Mesenteric fat pad (tissue), 1 donor: ENCODE data around the gene SLC11A2. TPM values are rescaled to one million over a fixed set of nuclear protein-coding genes. Genes with fewer than 3 reads are reported as not detected.
"Not testable (repeated sequence)": the region's sequence is repeated elsewhere in the genome, so short reads cannot be mapped to it uniquely, and the experiment has no call there.

Source experiments
- DNase-seq: peaks from one replicate; pipeline ENCODE4 v3.0.0-alpha.2; 2020; ENCODE audit warnings: low spot score
- total RNA-seq: library from RNA; stranded (reverse); fragmentation: NEBNext Ultra II Directional; extraction: Animal tissue kit (Norgen Biotek cat#: 25700); gene quantifications from one replicate; pipeline ENCODE4 v1.2.1, GENCODE V29; 2021
- donor health status: DM: yes; HTN: yes; CAD: no.

Gene SLC11A2
- total RNA-seq, 1 donor from 2014 or later, result 72.0 TPM

GRCh38 chr12:51027342-51027835 is 1.2 kb upstream of the SLC11A2 start:
- DNase-seq, result no peak

DNA sequence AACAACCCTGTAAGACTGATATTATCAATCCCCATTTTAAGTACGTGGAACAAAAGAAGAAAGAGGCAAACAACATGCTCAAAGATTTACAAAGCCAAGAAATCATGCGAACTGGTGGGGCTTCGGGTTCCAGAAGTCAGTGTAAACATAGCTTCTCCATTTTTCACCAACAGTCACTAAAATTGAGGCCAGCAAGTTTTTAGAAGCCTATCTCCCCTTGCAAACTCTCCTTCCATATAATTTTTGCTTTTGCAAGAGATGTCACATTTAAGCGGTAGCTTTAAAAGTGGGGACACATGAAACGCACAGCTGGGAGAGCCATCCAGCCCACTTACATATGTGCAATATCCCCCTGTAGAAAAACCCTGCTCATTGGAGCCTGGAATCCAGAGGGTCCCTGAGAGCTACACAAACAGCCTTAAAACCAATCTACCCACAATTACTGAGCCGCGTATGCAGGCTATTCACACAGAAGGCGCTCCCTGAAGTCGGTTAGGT is 797 bp downstream of the SLC11A2 start:
- DNase-seq, result no peak

DNA sequence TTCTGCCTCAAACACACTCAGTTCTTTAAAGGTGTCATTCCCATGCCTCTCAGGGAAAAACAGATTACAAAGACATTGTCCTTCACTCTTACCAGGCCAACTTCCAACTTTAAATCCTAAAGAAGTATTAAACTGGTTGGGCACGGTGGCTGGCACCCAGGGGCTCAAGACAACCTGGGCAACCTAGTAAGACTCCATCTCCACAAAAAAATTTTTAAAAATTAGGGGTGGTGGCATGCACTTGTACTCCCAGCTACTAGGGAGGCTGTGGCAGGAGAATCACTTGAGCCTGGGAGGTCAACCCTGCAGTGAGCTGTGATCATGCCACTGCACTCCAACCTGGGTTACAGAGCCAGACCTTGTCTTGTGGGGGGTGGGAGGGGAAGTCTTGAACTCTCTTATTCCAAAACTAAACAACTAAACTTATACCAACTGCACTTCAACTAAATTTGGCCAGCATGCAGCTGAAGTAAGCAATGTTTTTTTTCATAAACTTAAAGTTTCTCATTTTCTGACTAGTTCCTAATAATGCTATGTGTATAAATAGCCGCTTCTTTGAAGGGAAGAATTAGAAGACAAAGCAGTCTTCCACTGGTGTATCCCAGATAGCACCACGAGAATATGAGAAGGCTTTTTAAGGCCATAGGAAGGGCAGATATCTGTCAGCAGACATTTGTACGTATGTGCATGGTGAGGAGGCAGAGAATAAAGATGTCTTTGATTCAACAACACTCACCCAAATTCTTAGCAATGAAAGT is 2.4 kb downstream of the SLC11A2 start:
- no peak for DNase-seq

- no peak for DNase-seq
Measured at GRCh38 chr12:51021694-51022093, 4.5 kb downstream of the SLC11A2 start.

- DNase-seq, result no peak
Measured at GRCh38 chr12:51020448-51021182, 5.6 kb downstream of the SLC11A2 start.

- no peak for DNase-seq
Measured at GRCh38 chr12:51019927-51020326, 6.3 kb downstream of the SLC11A2 start.

GRCh38 chr12:51018956-51019355 is 7.2 kb downstream of the SLC11A2 start:
- no peak for DNase-seq

DNA sequence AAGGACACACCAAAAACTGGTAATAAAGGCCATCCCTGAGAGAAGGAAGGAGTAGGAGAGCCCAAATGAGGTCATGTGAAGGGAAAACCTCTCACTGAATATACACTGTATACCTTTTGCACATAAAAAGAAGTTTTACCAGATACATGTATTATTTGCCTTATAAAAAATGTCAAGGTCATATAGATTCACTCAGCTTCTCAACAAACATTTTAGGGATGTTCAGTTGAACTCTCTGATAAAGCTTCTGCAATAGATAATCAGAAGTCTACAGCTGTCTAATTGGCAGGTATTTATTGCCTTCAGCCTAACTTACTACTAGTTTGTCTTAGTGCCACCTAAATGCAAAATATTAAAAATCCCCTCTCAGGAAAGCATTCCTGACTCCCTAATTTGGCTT is 8.7 kb downstream of the SLC11A2 start:
- no peak for DNase-seq

- DNase-seq, result not testable (repeated sequence)
Measured at GRCh38 chr12:51014467-51014866, 11.7 kb downstream of the SLC11A2 start.

DNA sequence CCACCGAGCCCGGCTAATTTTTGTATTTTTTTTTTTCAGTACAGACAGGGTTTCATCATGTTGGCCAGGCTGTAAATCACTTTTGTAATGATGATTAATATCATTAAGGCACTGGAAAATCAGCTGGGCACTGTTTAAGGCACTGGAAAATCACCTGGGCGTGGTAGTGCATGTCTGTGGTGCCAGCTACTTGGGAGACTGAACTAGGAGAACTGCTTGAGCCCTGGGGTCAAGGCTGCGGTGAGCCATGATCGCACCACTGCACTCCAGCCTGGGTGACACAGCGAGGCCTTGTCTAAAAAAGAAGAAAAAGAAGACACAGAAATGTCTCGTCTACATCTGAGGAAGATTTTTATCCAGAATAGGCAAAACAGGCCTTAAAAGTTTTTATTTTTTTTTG is 12.7 kb downstream of the SLC11A2 start:
- DNase-seq, result no peak

GRCh38 chr12:51012570-51013236 is 13.5 kb downstream of the SLC11A2 start:
- no peak for DNase-seq

DNA sequence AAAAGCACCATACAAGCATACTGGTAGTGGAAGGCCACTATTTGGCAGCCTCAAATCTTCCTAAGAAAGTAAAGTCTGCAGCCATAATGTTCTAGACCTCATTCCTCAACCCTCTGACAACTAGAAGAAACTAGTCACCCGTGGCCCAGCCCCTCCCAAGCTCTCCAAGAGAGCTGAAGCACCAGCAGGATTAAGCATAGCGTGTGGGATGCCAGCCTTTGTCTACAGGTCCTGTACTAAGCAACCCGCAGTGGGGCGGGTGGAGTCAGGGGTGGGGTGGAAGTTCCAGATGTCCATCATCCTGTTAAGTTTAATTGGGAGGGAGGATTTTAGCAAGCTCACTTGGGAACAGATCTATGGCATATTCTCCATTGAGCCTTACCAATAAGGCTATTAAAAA is 14.2 kb downstream of the SLC11A2 start:
- no peak for DNase-seq

DNA sequence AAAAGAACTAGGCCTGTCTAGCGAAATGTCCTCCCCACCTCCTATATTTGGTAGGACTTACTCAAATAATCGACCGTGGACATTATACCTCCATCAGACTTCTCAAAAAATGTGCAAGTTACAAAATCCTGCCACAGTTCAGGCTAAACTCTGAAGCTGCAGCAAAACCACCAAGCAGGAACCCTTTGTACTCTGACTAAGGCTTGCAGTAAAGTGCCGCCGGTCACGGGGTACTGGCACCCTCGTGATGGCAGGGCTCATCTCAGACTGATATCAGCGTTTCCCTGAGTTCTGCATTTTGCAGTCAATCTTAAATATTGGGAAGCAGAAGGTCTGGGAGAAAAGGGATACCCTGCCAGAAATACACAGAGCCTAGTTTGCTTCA is 17.1 kb downstream of the SLC11A2 start:
- no peak for DNase-seq

DNA sequence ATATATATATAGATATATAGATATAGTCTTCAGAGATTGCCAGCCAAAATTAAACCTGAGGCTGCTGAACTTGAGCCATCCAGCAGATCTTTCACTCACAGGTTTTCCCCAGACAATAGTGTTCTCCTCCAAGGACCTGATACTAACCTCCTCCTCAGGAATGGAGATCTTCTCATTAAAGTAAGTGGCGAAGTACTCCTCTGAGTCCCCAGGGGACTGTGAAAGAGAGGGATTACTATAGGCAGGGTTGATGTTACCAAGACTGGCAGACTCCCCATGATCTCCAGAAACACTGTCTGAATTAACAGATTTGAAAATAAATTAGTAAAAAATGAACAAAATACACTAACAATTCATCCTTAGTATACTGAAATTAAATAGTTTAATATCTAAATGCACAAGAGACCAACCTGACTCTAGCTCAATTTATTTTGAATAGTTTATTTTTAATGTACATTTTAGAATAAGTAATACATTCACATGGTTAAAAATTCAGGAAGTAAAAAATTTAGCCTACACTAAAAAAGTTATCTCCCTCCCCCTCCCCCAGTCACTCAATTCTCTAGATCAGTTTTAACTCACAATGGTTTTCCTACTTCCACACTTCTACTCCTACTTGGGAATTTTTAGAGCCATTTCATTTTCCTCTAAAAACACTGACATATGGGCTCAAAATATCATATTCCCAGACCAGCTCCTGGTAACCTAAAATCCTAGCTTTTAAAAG is 17.7 kb downstream of the SLC11A2 start:
- DNase-seq, result no peak

- no peak for DNase-seq
Measured at GRCh38 chr12:51005671-51006070, 20.5 kb downstream of the SLC11A2 start.

GRCh38 chr12:51005030-51005429 is 21.2 kb downstream of the SLC11A2 start:
- DNase-seq, result no peak

GRCh38 chr12:51004504-51004903 is 21.7 kb downstream of the SLC11A2 start:
- no peak for DNase-seq

GRCh38 chr12:51001799-51002198 is 24.4 kb downstream of the SLC11A2 start:
- no peak for DNase-seq

GRCh38 chr12:51000245-51000644 is 25.9 kb downstream of the SLC11A2 start:
- no peak for DNase-seq

- DNase-seq, result no peak
Measured at GRCh38 chr12:50999093-50999492, 27.1 kb downstream of the SLC11A2 start.

DNA sequence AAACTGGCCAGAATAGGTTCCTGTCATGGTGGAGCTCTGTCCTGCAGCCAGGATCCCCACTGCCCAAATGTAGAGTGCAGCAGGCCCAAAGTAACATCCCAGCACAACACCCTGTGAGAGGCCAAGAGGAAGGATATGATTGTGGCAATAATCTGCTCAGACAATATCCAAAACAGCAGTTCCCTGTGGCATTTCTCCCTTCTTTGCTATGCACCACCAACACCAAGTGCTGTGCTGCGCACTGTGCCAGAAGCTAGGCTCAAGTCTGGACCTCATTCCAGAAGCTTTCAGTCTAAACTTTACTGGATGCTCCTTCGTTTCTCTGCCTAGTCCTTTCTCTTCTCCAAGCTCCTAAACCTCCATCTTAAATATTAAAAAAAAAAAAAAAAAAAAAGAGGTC is 33.4 kb downstream of the SLC11A2 start:
- no peak for DNase-seq
